Measurements from ENCODE around the gene PRSS48.
"Not testable (repeated sequence)": the region's sequence is repeated elsewhere in the genome, so short reads cannot be mapped to it uniquely, and the experiment has no call there.

PRSS48 gene

GRCh38 chr4:151318307-151319006 lies 41.5 kb downstream of the PRSS48 start:
- H3K27ac ChIP-seq: peak overlapping the region in 1 of 2 donors; percentile 92
- H3K9me3 ChIP-seq: no peaks in the 10 kb centered on the region
- intact Hi-C loops (cut with DNase I; ENCODE audit: low total_unique reads): no loop called here
- no peak overlapping the region for H3K4me3 ChIP-seq
- H3K4me1 ChIP-seq: peaks cover 0 to 98% (median 42%) of the 10 kb centered on the region in 4 donors
- no peaks in the 10 kb centered on the region for H3K36me3 ChIP-seq
- no peaks in the 10 kb centered on the region for H3K27me3 ChIP-seq
- no peak for TF ChIP-seq CTCF (IDR thresholded peaks at IDR 0.05)
- no peak for DNase-seq

GRCh38 chr4:151319490-151319889 lies 42.5 kb downstream of the PRSS48 start:
- peaks cover 0 to 95% (median 43%) of the 10 kb centered on the region in 4 donors for H3K4me1 ChIP-seq
- peak overlapping the region in 1 of 2 donors; percentile 92 for H3K27ac ChIP-seq

GRCh38 chr4:151321586-151321985 lies 44.6 kb downstream of the PRSS48 start:
- H3K27me3 ChIP-seq: no peaks in the 10 kb centered on the region
- H3K9me3 ChIP-seq: no peaks in the 10 kb centered on the region
- no peak overlapping the region for H3K4me3 ChIP-seq
- no peak for DNase-seq
- no peak for TF ChIP-seq CTCF (IDR thresholded peaks at IDR 0.05)
- peak overlapping the region; percentile 41 to 92 for H3K27ac ChIP-seq
- intact Hi-C loops (cut with DNase I; ENCODE audit: low total_unique reads): loop anchor here (10.0 kb wide), 1 partner anchor 97 kb away; no protein-coding TSS in a partner anchor
- H3K4me1 ChIP-seq: peaks cover 0 to 79% (median 29%) of the 10 kb centered on the region in 4 donors
- H3K36me3 ChIP-seq: no peaks in the 10 kb centered on the region

More at GRCh38 chr4:151319490-151319889, 42.5 kb downstream of the PRSS48 start:
- H3K27me3 ChIP-seq: no peaks in the 10 kb centered on the region
- H3K4me3 ChIP-seq: no peak overlapping the region
- H3K9me3 ChIP-seq: no peaks in the 10 kb centered on the region
- DNase-seq: no peak
- TF ChIP-seq CTCF (IDR thresholded peaks at IDR 0.05): no peak
- no peaks in the 10 kb centered on the region for H3K36me3 ChIP-seq
- intact Hi-C loops (cut with DNase I; ENCODE audit: low total_unique reads): no loop called here

GRCh38 chr4:151322161-151322560 lies 45.2 kb downstream of the PRSS48 start:
- intact Hi-C loops (cut with DNase I; ENCODE audit: low total_unique reads): loop anchor here (10.0 kb wide), 1 partner anchor 97 kb away; no protein-coding TSS in a partner anchor
- not testable (repeated sequence) for H3K9me3 ChIP-seq, H3K36me3 ChIP-seq, DNase-seq, H3K4me3 ChIP-seq, H3K27me3 ChIP-seq
- Histone ChIP-seq H3K27ac (peak overlapping the region; percentile 41 to 92), H3K4me1 (peaks cover 0 to 74% (median 29%) of the 10 kb centered on the region in 4 donors)

- no peaks in the 10 kb centered on the region for H3K36me3 ChIP-seq
- no peaks in the 10 kb centered on the region for H3K9me3 ChIP-seq
- peak overlapping the region; percentile 76 to 98 for H3K4me3 ChIP-seq
- peaks cover 0 to 70% (median 29%) of the 10 kb centered on the region in 4 donors for H3K4me1 ChIP-seq
- DNase-seq: no peak
- TF ChIP-seq CTCF (IDR thresholded peaks at IDR 0.05): no peak
- intact Hi-C loops (cut with DNase I; ENCODE audit: low total_unique reads): loop anchor here (10.0 kb wide), 1 partner anchor 98 kb away; no protein-coding TSS in a partner anchor
- H3K27ac ChIP-seq: peak overlapping the region; percentile 92 to 97
- H3K27me3 ChIP-seq: no peaks in the 10 kb centered on the region
These were observed 45.6 kb downstream of the PRSS48 start for GRCh38 chr4:151322570-151322969.

- Histone ChIP-seq H3K4me3 (peak overlapping the region; percentile 76 to 98), H3K27me3 (no peaks in the 10 kb centered on the region), H3K27ac (peak overlapping the region; percentile 92 to 97), H3K4me1 (peaks cover 0 to 59% (median 27%) of the 10 kb centered on the region in 4 donors), H3K36me3 (no peaks in the 10 kb centered on the region), H3K9me3 (no peaks in the 10 kb centered on the region)
- intact Hi-C loops (cut with DNase I; ENCODE audit: low total_unique reads): loop anchor here (10.0 kb wide), 1 partner anchor 99 kb away; no protein-coding TSS in a partner anchor
- DNase-seq: no peak
- TF ChIP-seq CTCF (IDR thresholded peaks at IDR 0.05): no peak
These were observed 46.7 kb downstream of the PRSS48 start for GRCh38 chr4:151323667-151324066.

All from tibial artery (tissue), 4 donors.